Neural progenitor cell (in vitro differentiated cells): ENCODE measurements around the gene ADAMTS6.

Source experiments
- EZH2 ChIP-seq: fragments of 200-600 bp; sonication (generic); IDR thresholded peaks from 2 replicates; pipeline ENCODE4 v1.6.1; 2017; ENCODE audit warnings: antibody characterized with exemption, mild to moderate bottlenecking, moderate library complexity
- EZH2phosphoT487 ChIP-seq: fragments of 200-600 bp; sonication (generic); IDR thresholded peaks from 2 replicates; pipeline ENCODE4 v1.6.1; 2017; ENCODE audit warnings: antibody characterized with exemption
- TF ChIP-seq, protein P1 (sequence below): fragments of 200-600 bp; sonication (generic); IDR thresholded peaks from 2 replicates; pipeline ENCODE4 v1.5.1; 2017; ENCODE audit warnings: antibody characterized with exemption, mild to moderate bottlenecking

DNA sequence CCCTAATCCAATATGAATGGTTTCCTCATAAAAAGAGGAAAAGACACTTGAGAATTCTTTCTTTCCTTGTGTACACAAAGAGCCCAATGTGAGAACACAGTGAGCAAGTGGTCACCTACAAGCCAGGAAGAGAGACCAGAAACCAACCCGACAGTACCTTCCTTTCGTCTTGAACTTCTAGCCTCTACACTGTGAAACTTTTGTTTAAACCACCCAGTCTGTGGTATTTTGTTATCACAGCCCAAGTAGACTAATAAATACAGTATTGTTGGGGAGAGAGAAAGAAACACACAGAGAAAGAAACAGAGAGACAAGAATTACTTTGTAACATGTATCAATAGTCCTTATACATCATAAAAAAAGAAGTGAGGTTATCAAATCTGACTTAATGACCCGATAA, 44.0 kb upstream of the ADAMTS6 start:
- TF ChIP-seq, protein P1, sequence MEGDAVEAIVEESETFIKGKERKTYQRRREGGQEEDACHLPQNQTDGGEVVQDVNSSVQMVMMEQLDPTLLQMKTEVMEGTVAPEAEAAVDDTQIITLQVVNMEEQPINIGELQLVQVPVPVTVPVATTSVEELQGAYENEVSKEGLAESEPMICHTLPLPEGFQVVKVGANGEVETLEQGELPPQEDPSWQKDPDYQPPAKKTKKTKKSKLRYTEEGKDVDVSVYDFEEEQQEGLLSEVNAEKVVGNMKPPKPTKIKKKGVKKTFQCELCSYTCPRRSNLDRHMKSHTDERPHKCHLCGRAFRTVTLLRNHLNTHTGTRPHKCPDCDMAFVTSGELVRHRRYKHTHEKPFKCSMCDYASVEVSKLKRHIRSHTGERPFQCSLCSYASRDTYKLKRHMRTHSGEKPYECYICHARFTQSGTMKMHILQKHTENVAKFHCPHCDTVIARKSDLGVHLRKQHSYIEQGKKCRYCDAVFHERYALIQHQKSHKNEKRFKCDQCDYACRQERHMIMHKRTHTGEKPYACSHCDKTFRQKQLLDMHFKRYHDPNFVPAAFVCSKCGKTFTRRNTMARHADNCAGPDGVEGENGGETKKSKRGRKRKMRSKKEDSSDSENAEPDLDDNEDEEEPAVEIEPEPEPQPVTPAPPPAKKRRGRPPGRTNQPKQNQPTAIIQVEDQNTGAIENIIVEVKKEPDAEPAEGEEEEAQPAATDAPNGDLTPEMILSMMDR = no peak
- no peak for TF ChIP-seq EZH2
- no peak for TF ChIP-seq EZH2phosphoT487
